PC-9 (cell line): ENCODE results near the gene MAX. TPM values are rescaled to one million over a fixed set of nuclear protein-coding genes. Genes with fewer than 3 reads are reported as not detected.
"Not testable (repeated sequence)": the region's sequence is repeated elsewhere in the genome, so short reads cannot be mapped to it uniquely, and the experiment has no call there.

Source experiments
- BruUV-seq: library from RNA; stranded (reverse); fragments of 400-500 nt; replicated peaks from 2 replicates; lab custom pipeline; 2021; lab: Mats Ljungman, UMichigan
- CTCF ChIA-PET: fragments of 300-600 bp; sonication (Branson Sonifier 250); formaldehyde crosslinking; loops from one replicate; lab custom pipeline; 2022; ENCODE audit warnings: antibody characterized with exemption; lab: Charles Lee
- POLR2A ChIA-PET: fragments of 300-600 bp; sonication (Branson Sonifier 250); formaldehyde crosslinking; loops from one replicate; lab custom pipeline; 2022; ENCODE audit warnings: antibody characterized with exemption; ENCODE audit not compliant: unreplicated experiment; lab: Charles Lee
- DNase-seq, 2 experiments: peaks; one replicate each; pipeline versions ENCODE4 v3.0.0 to v3.0.0-alpha.2; 2015 to 2022; ENCODE audit warnings: mixed read lengths in 1 of 2
- H2AFZ ChIP-seq: fragments of 200-600 bp; sonication (generic); 2 replicates; pipeline ENCODE4 v1.8.1; 2017; ENCODE audit warnings: antibody characterized with exemption
- H3F3A ChIP-seq: fragments of 200-600 bp; sonication (generic); 2 replicates; pipeline ENCODE4 v1.8.1; 2017; ENCODE audit warnings: antibody characterized with exemption, mild to moderate bottlenecking, low read depth; ENCODE audit not compliant: insufficient read depth
- H3K27ac ChIP-seq: fragments of 200-600 bp; sonication (generic); 2 replicates; pipeline ENCODE4 v1.6.1; 2016; ENCODE audit warnings: mixed run types
- H3K27me3 ChIP-seq: fragments of 200-600 bp; sonication (generic); 2 replicates; pipeline ENCODE4 v1.6.1; 2016; ENCODE audit warnings: low read depth, mixed run types; ENCODE audit not compliant: insufficient read depth
- H3K36me3 ChIP-seq: fragments of 200-600 bp; sonication (generic); 2 replicates; pipeline ENCODE4 v1.6.1; 2016; ENCODE audit warnings: low read depth, mixed run types
- H3K4me1 ChIP-seq: fragments of 200-600 bp; sonication (generic); replicated peaks from 2 replicates; pipeline ENCODE4 v1.6.1; 2016; ENCODE audit warnings: mixed run types; ENCODE audit not compliant: insufficient read depth
- H3K4me2 ChIP-seq: fragments of 200-600 bp; sonication (generic); 2 replicates; pipeline ENCODE4 v1.6.1; 2017; ENCODE audit warnings: mixed run types
- H3K4me3 ChIP-seq: fragments of 200-600 bp; sonication (generic); 2 replicates; pipeline ENCODE4 v1.6.1; 2016; ENCODE audit warnings: mixed run types
- H3K79me2 ChIP-seq: fragments of 200-600 bp; sonication (generic); 2 replicates; pipeline ENCODE4 v1.6.1; 2017; ENCODE audit warnings: low read depth, mixed run types
- H3K9me2 ChIP-seq: fragments of 200-600 bp; sonication (generic); 2 replicates; pipeline ENCODE4 v1.8.1; 2017; ENCODE audit warnings: mild to moderate bottlenecking; ENCODE audit not compliant: insufficient read depth
- H3K9me3 ChIP-seq: fragments of 200-600 bp; sonication (generic); 2 replicates; pipeline ENCODE4 v1.8.1; 2016; ENCODE audit warnings: low read depth; ENCODE audit not compliant: insufficient read depth
- H4K20me1 ChIP-seq: fragments of 200-600 bp; sonication (generic); 2 replicates; pipeline ENCODE4 v1.8.1; 2017; ENCODE audit not compliant: insufficient read depth
- EZH2 ChIP-seq: fragments of 200-600 bp; sonication (generic); IDR thresholded peaks from 2 replicates; pipeline ENCODE4 v1.8.0; 2017; ENCODE audit warnings: antibody characterized with exemption, low read depth
- intact Hi-C: fragments of 100-400 bp; cut with micrococcal nuclease; formaldehyde crosslinking; loops from one replicate; pipeline ENCODE4 v1.10.0; 2022; ENCODE audit not compliant: unreplicated experiment
- total RNA-seq: library from RNA; stranded (reverse); gene quantifications from 2 replicates; pipeline ENCODE4 v1.2.3, GENCODE V29; 2021
- TF ChIP-seq, protein P1 (sequence below): fragments of 200-600 bp; sonication (generic); conservative IDR thresholded peaks from 2 replicates; pipeline ENCODE4 v1.6.1; 2017; ENCODE audit warnings: mixed run types, antibody characterized with exemption, mild to moderate bottlenecking, moderate library complexity

Gene MAX
- total RNA-seq, 1 experiment from 2014 or later: 76.1 TPM

DNA sequence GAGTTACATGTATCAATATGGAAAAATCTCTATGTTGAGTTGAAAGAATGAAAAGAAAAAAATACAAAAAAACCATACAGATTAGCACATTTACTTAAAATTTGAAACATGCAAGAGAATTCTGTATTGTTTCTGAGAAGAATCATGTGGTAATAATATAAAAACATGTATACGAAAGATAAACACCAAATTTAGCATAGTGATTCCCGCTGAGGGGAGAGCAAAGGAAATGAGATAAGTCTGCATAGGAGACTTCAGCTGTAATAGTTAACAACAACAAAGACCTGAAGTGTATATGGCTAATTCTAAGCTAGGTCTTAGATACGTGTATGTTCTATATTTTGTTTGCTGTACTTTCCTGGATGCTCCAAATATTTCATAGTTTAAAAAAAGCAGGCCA lies 69.1 kb downstream of the MAX start:
- Histone ChIP-seq H3K9me3 (no peaks in the 10 kb centered on the region), H3F3A (peaks cover 5% of the 10 kb centered on the region; the same call in 1 of the 2 replicates), H3K36me3 (peaks cover 24% of the 10 kb centered on the region), H3K4me1 (no peaks in the 10 kb centered on the region), H3K9me2 (no peaks in the 10 kb centered on the region), H3K4me3 (no peak overlapping the region), H4K20me1 (no peaks in the 10 kb centered on the region), H3K79me2 (no peaks in the 10 kb centered on the region), H3K4me2 (no peak overlapping the region), H3K27ac (no peak overlapping the region), H3K27me3 (no peaks in the 10 kb centered on the region), H2AFZ (no peak overlapping the region)
- TF ChIP-seq, protein P1, sequence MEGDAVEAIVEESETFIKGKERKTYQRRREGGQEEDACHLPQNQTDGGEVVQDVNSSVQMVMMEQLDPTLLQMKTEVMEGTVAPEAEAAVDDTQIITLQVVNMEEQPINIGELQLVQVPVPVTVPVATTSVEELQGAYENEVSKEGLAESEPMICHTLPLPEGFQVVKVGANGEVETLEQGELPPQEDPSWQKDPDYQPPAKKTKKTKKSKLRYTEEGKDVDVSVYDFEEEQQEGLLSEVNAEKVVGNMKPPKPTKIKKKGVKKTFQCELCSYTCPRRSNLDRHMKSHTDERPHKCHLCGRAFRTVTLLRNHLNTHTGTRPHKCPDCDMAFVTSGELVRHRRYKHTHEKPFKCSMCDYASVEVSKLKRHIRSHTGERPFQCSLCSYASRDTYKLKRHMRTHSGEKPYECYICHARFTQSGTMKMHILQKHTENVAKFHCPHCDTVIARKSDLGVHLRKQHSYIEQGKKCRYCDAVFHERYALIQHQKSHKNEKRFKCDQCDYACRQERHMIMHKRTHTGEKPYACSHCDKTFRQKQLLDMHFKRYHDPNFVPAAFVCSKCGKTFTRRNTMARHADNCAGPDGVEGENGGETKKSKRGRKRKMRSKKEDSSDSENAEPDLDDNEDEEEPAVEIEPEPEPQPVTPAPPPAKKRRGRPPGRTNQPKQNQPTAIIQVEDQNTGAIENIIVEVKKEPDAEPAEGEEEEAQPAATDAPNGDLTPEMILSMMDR: no peak
- no peak for TF ChIP-seq EZH2
- ChIA-PET POLR2A (no interaction called here), CTCF (interaction anchor here (0.5 kb wide), 1 partner anchor 35 kb away, joined by 8 read pairs; no protein-coding TSS in a partner anchor)
- no peak for DNase-seq
- BruUV-seq: no TSS peak
- intact Hi-C loops: no loop called here

GRCh38 chr14:65032319-65032718 lies 70.0 kb downstream of the MAX start:
- H4K20me1 ChIP-seq: no peaks in the 10 kb centered on the region
- H3F3A ChIP-seq: peaks cover 5% of the 10 kb centered on the region; the same call in 1 of the 2 replicates
- ChIA-PET CTCF (no interaction called here), POLR2A (interaction anchor here (0.6 kb wide), 1 partner anchor 45 kb away, joined by 3 read pairs; the partner anchor contains the start of gene FNTB)
- H3K4me3 ChIP-seq: no peak overlapping the region
- no peaks in the 10 kb centered on the region for H3K9me3 ChIP-seq
- H3K4me1 ChIP-seq: no peaks in the 10 kb centered on the region
- no peak overlapping the region for H3K4me2 ChIP-seq
- H2AFZ ChIP-seq: no peak overlapping the region
- no peaks in the 10 kb centered on the region for H3K27me3 ChIP-seq
- H3K27ac ChIP-seq: no peak overlapping the region
- peaks cover 26% of the 10 kb centered on the region for H3K36me3 ChIP-seq
- no peaks in the 10 kb centered on the region for H3K79me2 ChIP-seq
- TF ChIP-seq, protein P1: no peak
- no peak for TF ChIP-seq EZH2
- no peak for DNase-seq
- no peaks in the 10 kb centered on the region for H3K9me2 ChIP-seq
- BruUV-seq: no TSS peak
- intact Hi-C loops: no loop called here

GRCh38 chr14:65031321-65031720 lies 71.0 kb downstream of the MAX start:
- H3K4me2 ChIP-seq, H3K4me1 ChIP-seq, H3K27ac ChIP-seq, H4K20me1 ChIP-seq, H3K79me2 ChIP-seq, POLR2A ChIA-PET, CTCF ChIA-PET, H3K27me3 ChIP-seq, H3F3A ChIP-seq, H3K9me2 ChIP-seq, H3K9me3 ChIP-seq, H2AFZ ChIP-seq, DNase-seq, intact Hi-C loops, H3K4me3 ChIP-seq, BruUV-seq: not testable (repeated sequence)
- peaks cover 26% of the 10 kb centered on the region for H3K36me3 ChIP-seq

DNA sequence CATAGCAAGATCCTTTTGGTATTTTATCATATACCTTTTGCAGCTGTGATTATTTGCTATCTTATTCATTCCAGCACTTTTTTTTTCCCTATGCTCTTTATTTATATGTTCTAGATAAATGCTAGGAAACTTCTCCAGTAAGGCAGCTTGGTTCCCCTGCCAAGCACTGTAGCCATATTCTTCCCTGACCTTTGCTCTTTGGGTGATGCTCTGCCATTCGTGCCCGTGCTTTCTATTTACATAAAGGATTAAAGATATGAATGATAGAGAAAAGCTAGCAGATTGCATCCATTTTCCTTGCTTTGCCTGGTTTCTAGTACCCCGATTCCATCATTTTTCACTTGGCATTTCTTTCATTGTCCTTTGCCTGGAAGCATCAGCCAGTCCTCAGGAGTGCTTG lies 73.4 kb downstream of the MAX start:
- ChIA-PET POLR2A (no interaction called here), CTCF (no interaction called here)
- H3K4me2 ChIP-seq: no peak overlapping the region
- no TSS peak for BruUV-seq
- H3K4me1 ChIP-seq: no peaks in the 10 kb centered on the region
- H3K27ac ChIP-seq: no peak overlapping the region
- DNase-seq: no peak
- no peak overlapping the region for H2AFZ ChIP-seq
- no peaks in the 10 kb centered on the region for H3K79me2 ChIP-seq
- H3K4me3 ChIP-seq: no peak overlapping the region
- no peaks in the 10 kb centered on the region for H3K9me3 ChIP-seq
- peaks cover 21% of the 10 kb centered on the region for H3K36me3 ChIP-seq
- H4K20me1 ChIP-seq: no peaks in the 10 kb centered on the region
- no peaks in the 10 kb centered on the region for H3K27me3 ChIP-seq
- no peak for TF ChIP-seq EZH2
- TF ChIP-seq, protein P1: no peak
- intact Hi-C loops: no loop called here
- no peaks in the 10 kb centered on the region for H3F3A ChIP-seq
- H3K9me2 ChIP-seq: no peaks in the 10 kb centered on the region
